OCI-LY1 (cell line): ENCODE results near the gene CNTNAP4.

ENCODE experiments used
- H2AFZ ChIP-seq: fragments of 200-600 bp; sonication (generic), shearing (Covaris generic); 2 replicates; pipeline ENCODE4 v1.6.0; 2014; ENCODE audit warnings: antibody characterized with exemption, mild to moderate bottlenecking, low read length
- H3F3A ChIP-seq: fragments of 200-600 bp; sonication (generic), shearing (Covaris generic); 2 replicates; pipeline ENCODE4 v1.6.0; 2014; ENCODE audit warnings: mild to moderate bottlenecking, antibody characterized with exemption, low read length, moderate library complexity; ENCODE audit not compliant: insufficient read depth
- H3K27ac ChIP-seq: fragments of 200-600 bp; sonication (generic); 2 replicates; pipeline ENCODE4 v1.5.1; 2014; ENCODE audit warnings: low read length, mixed run types, mild to moderate bottlenecking, low read depth; ENCODE audit not compliant: poor library complexity, severe bottlenecking
- H3K27me3 ChIP-seq: fragments of 200-600 bp; sonication (generic); 2 replicates; pipeline ENCODE4 v1.6.0; 2014; ENCODE audit warnings: antibody characterized with exemption, mild to moderate bottlenecking, low read length, moderate library complexity; ENCODE audit not compliant: insufficient read depth
- H3K36me3 ChIP-seq: fragments of 200-600 bp; sonication (generic); 2 replicates; pipeline ENCODE4 v1.6.1; 2014; ENCODE audit warnings: mild to moderate bottlenecking, antibody characterized with exemption, low read length, moderate library complexity, mixed read lengths; ENCODE audit not compliant: insufficient read depth
- H3K4me1 ChIP-seq: fragments of 200-600 bp; sonication (generic); 2 replicates; pipeline ENCODE4 v1.5.1; 2014; ENCODE audit warnings: mild to moderate bottlenecking, low read length, moderate library complexity; ENCODE audit not compliant: insufficient read depth, severe bottlenecking
- H3K4me2 ChIP-seq: fragments of 200-600 bp; sonication (generic), shearing (Covaris generic); 2 replicates; pipeline ENCODE4 v1.6.1; 2014; ENCODE audit warnings: low read length
- H3K4me3 ChIP-seq: fragments of 200-600 bp; sonication (generic); 2 replicates; pipeline ENCODE4 v1.5.1; 2014; ENCODE audit warnings: low read length, low read depth, mild to moderate bottlenecking, mixed read lengths; ENCODE audit not compliant: poor library complexity, severe bottlenecking
- H3K79me2 ChIP-seq: fragments of 200-600 bp; shearing (Covaris generic); 2 replicates; pipeline ENCODE4 v1.6.1; 2016; ENCODE audit warnings: mixed run types, low read length, mixed read lengths; ENCODE audit not compliant: insufficient read depth
- H3K9ac ChIP-seq: fragments of 200-600 bp; sonication (generic), shearing (Covaris generic); 2 replicates; pipeline ENCODE4 v1.6.1; 2014; ENCODE audit warnings: mild to moderate bottlenecking, low read length, mixed read lengths
- H3K9me2 ChIP-seq: fragments of 200-600 bp; sonication (generic), shearing (Covaris generic); 2 replicates; pipeline ENCODE4 v1.6.1; 2014; ENCODE audit warnings: low read depth, mild to moderate bottlenecking, low read length, mixed read lengths
- H3K9me3 ChIP-seq: fragments of 200-600 bp; shearing (Covaris generic); 2 replicates; pipeline ENCODE4 v1.6.1; 2014; ENCODE audit warnings: low read length, mixed read lengths
- H4K20me1 ChIP-seq: fragments of 200-600 bp; sonication (generic), shearing (Covaris generic); 2 replicates; pipeline ENCODE4 v1.6.0; 2016; ENCODE audit warnings: mild to moderate bottlenecking, low read length; ENCODE audit not compliant: insufficient read depth
- CTCF ChIP-seq: fragments of 200-600 bp; sonication (generic), shearing (Covaris generic); IDR thresholded peaks from 2 replicates; pipeline ENCODE4 v1.5.1; 2017; ENCODE audit warnings: mild to moderate bottlenecking, antibody characterized with exemption, low read length, moderate library complexity, mixed read lengths
- EZH2 ChIP-seq: fragments of 200-600 bp; sonication (generic), shearing (Covaris generic); IDR thresholded peaks from 2 replicates; pipeline ENCODE4 v1.8.0; 2017; ENCODE audit warnings: borderline replicate concordance, mixed run types, mild to moderate bottlenecking, antibody characterized with exemption, low read length, moderate library complexity, mixed read lengths

The CNTNAP4 gene

GRCh38 chr16:76373998-76374397 is 96.8 kb downstream of the CNTNAP4 start:
- Histone ChIP-seq H3K4me3 (no peak overlapping the region), H2AFZ (no peak overlapping the region), H3K4me2 (no peak overlapping the region), H3K27ac (no peak overlapping the region), H3K9me2 (no peaks in the 10 kb centered on the region), H3K36me3 (no peaks in the 10 kb centered on the region), H3K27me3 (no peaks in the 10 kb centered on the region), H3K9ac (no peak overlapping the region), H3K9me3 (no peaks in the 10 kb centered on the region), H3F3A (no peaks in the 10 kb centered on the region), H4K20me1 (no peaks in the 10 kb centered on the region), H3K79me2 (no peaks in the 10 kb centered on the region), H3K4me1 (no peaks in the 10 kb centered on the region)
- TF ChIP-seq EZH2 (no peak), CTCF (no peak)

GRCh38 chr16:76376988-76377387 is 99.8 kb downstream of the CNTNAP4 start:
- TF ChIP-seq EZH2 = no peak
- TF ChIP-seq CTCF = no peak
- Histone ChIP-seq H3K4me3 (no peak overlapping the region), H3K36me3 (no peaks in the 10 kb centered on the region)

GRCh38 chr16:76378020-76378419 is 100.8 kb downstream of the CNTNAP4 start:
- TF ChIP-seq EZH2 (no peak), CTCF (no peak)
- Histone ChIP-seq H3K9ac (no peak overlapping the region), H4K20me1 (no peaks in the 10 kb centered on the region), H3F3A (no peaks in the 10 kb centered on the region), H3K79me2 (no peaks in the 10 kb centered on the region), H3K4me1 (no peaks in the 10 kb centered on the region), H3K4me2 (no peak overlapping the region), H3K27me3 (no peaks in the 10 kb centered on the region), H3K27ac (no peak overlapping the region), H3K9me3 (no peaks in the 10 kb centered on the region), H2AFZ (no peak overlapping the region), H3K4me3 (no peak overlapping the region), H3K9me2 (no peaks in the 10 kb centered on the region), H3K36me3 (no peaks in the 10 kb centered on the region)

More at GRCh38 chr16:76376988-76377387, 99.8 kb downstream of the CNTNAP4 start:
- no peak overlapping the region for H3K4me2 ChIP-seq
- no peaks in the 10 kb centered on the region for H3K4me1 ChIP-seq
- H3K79me2 ChIP-seq = no peaks in the 10 kb centered on the region
- no peaks in the 10 kb centered on the region for H4K20me1 ChIP-seq
- no peak overlapping the region for H3K9ac ChIP-seq
- H3K9me2 ChIP-seq = no peaks in the 10 kb centered on the region
- no peaks in the 10 kb centered on the region for H3K27me3 ChIP-seq
- H2AFZ ChIP-seq = no peak overlapping the region
- H3K27ac ChIP-seq = no peak overlapping the region
- no peaks in the 10 kb centered on the region for H3F3A ChIP-seq
- no peaks in the 10 kb centered on the region for H3K9me3 ChIP-seq
